Activated T-helper 1 cell treated with Interleukin-2 at 50 U/mL for 16 hours (primary cell): ENCODE measurements around the gene MEGF6.
A peak's percentile ranks its signal among the peaks of the same experiment; 100 is the strongest.

ENCODE experiments used
- DNase-seq: peaks from one replicate; pipeline ENCODE4 v3.0.0-alpha.2; 2020; ENCODE audit warnings: low read depth

Gene MEGF6

GRCh38 chr1:3502641-3503524 is 108.4 kb downstream of the MEGF6 start:
- no peak for DNase-seq

- no peak for DNase-seq
These were observed 109.3 kb downstream of the MEGF6 start for GRCh38 chr1:3501856-3502640.

GRCh38 chr1:3501437-3501836 is 109.9 kb downstream of the MEGF6 start:
- DNase-seq = no peak

GRCh38 chr1:3500265-3500835 is 111.0 kb downstream of the MEGF6 start:
- DNase-seq = no peak

- no peak for DNase-seq
These were observed 111.7 kb downstream of the MEGF6 start for GRCh38 chr1:3499611-3500010.

GRCh38 chr1:3498986-3499385 is 112.3 kb downstream of the MEGF6 start:
- DNase-seq = no peak

GRCh38 chr1:3498246-3498930 is 112.9 kb downstream of the MEGF6 start:
- DNase-seq = no peak

- no peak for DNase-seq
These were observed 113.8 kb downstream of the MEGF6 start for GRCh38 chr1:3497521-3497920.

- DNase-seq = no peak
These were observed 114.4 kb downstream of the MEGF6 start for GRCh38 chr1:3496916-3497315.

GRCh38 chr1:3495776-3496745 is 115.2 kb downstream of the MEGF6 start:
- DNase-seq = no peak

GRCh38 chr1:3494321-3495308 is 116.7 kb downstream of the MEGF6 start:
- no peak for DNase-seq

GRCh38 chr1:3492545-3493246 is 118.6 kb downstream of the MEGF6 start:
- DNase-seq = no peak

- DNase-seq = peak; percentile 71
These were observed 119.7 kb downstream of the MEGF6 start for GRCh38 chr1:3491291-3492246.

- no peak for DNase-seq
These were observed 121.1 kb downstream of the MEGF6 start for GRCh38 chr1:3490046-3490745.

GRCh38 chr1:3488432-3488831 is 122.9 kb downstream of the MEGF6 start:
- no peak for DNase-seq

GRCh38 chr1:3485016-3485415 is 126.3 kb downstream of the MEGF6 start:
- no peak for DNase-seq

- peak; percentile 13 for DNase-seq
These were observed 127.4 kb downstream of the MEGF6 start for GRCh38 chr1:3483801-3484444.
